CD4-positive, alpha-beta T cell treated with Interferon gamma for 1 hour (primary cell): Measurements from ENCODE around the gene GATA5.
"Not testable (repeated sequence)": the region's sequence is repeated elsewhere in the genome, so short reads cannot be mapped to it uniquely, and the experiment has no call there.

Experiments
- DNase-seq: peaks from one replicate; pipeline ENCODE4 v3.0.0-alpha.2; 2020

Gene GATA5

DNA sequence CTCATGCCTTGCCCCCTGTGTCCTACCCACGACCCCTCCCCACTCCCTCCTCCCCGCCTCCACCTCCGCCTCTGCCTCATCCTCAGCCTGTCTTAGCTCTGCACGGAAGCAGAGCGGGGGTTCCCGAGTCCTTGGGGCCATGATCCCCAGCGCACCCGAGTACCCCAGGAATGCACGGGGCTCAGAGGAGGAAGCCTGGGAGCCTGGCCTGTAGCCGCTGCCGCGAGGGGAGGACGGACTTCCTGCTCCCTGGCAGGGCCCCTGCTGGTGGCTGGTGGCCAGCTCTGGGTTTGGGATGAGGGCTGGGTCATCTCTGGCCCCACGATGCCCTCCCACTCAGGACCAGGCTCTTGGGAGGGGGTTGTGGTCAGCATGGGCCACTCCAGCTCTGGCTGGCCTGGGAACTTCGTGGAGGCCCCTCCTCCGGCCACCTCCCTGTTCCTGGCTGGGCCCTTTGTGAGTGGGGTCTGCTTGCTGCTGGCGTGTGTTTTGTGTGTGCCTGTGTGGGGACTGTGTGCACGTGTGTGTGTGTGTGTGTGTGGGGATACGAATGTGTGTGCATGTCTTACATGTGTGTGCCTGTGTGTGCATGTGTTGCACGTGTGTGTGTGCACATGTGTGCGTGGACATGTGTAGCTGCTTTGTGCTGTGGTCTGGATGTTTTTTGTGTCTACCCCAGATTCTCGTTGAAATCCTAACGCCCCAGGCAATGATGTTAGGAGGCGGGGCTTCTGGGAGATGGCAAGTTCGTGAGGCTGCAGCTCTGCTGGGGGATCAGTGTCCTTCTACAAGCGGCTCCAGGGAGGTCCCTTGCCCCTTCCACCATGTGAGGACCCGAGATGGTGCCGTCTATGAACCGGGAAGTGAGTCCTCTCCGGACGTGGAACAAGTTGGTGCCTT, 47.1 kb downstream of the GATA5 start:
- no peak for DNase-seq

GRCh38 chr20:62428002-62428372, 47.8 kb downstream of the GATA5 start:
- no peak for DNase-seq

DNA sequence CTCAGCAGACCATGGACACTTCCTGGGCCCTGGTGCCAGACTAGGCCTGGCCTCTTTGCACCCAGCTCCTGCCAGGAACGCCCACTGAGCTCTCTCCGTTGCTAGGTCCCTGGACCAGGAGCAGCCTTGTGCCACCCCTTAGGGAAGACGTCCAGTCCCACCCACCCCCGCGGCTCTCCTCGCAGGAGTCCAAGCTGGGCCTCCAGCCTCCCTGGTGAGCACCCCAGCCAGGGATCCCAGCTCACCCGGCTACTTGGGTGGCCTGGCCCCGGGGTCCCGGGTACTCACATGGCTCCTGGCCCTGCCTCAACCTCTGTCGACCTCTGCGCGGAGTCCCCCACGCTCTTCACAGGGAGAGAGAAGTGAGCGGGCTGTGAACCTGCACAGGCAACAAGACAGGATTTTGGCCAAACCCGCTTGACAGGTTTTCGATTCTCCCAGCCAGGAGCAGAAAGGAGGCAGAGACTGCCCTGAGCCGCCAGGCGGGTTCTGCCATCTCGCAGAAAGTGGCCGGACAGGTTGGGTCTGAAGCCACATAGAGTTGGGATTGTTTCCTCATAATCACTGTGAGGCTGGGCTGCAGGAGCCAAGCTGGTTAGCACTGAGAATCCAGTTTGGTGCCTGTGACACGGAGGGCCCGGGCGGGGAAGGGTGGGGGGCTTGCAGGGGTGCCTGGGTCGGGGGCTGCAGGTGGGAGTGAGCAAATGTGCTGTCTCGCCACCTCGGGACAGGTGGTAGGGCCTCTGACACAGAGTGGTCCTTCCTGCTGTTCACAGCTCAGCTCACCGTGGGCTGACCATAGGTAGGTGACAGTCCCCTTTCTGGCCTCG, 48.4 kb downstream of the GATA5 start, which contains the start of gene RBBP8NL:
RBBP8NL (minus strand) TSS at position 368 of the 830 bp plus-strand sequence. CDS start 7,892 bp downstream, outside the sequence.
- no peak for DNase-seq

GRCh38 chr20:62426699-62427131, 49.1 kb downstream of the GATA5 start:
- DNase-seq: no peak

DNA sequence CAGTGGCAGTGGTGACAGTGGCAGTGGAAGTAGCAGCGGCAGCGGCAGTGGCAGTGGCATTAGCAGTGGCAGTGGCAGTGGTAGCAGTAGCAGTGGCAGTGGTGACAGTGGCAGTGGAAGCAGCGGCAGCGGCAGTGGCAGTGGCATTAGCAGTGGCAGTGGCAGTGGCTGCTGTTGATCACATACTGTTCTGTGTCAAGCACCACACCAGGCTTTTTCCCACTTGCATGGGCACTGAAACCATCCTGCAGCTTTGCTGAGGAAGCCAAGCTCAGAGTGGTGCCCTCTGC, 49.8 kb downstream of the GATA5 start:
- not testable (repeated sequence) for DNase-seq

- no peak for DNase-seq
These were observed 50.3 kb downstream of the GATA5 start for GRCh38 chr20:62425281-62426058.

GRCh38 chr20:62424249-62425107, 51.3 kb downstream of the GATA5 start:
- no peak for DNase-seq

DNA sequence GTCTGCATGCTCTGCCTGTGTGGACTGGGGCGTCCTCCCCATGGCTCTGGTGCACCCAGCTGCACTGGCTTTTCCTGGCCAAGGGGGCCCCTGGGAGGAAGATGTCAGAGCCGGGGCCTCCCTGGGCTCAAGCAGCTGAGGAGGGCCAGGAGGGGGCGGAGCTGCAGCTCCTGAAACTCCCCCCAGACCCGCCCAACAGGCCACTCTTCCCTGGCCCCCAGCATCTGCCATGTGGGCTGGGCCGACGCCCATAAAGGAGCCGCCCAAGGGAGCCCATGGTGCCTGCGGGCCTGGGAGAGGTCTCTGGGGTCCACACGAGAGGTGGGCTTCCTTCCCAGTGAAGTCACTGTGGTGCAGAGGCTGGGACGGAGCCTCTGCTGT, 52.5 kb downstream of the GATA5 start:
- DNase-seq: no peak

GRCh38 chr20:62422636-62423325, 53.0 kb downstream of the GATA5 start:
- no peak for DNase-seq

GRCh38 chr20:62421716-62421990, 54.1 kb downstream of the GATA5 start:
- DNase-seq: no peak

DNA sequence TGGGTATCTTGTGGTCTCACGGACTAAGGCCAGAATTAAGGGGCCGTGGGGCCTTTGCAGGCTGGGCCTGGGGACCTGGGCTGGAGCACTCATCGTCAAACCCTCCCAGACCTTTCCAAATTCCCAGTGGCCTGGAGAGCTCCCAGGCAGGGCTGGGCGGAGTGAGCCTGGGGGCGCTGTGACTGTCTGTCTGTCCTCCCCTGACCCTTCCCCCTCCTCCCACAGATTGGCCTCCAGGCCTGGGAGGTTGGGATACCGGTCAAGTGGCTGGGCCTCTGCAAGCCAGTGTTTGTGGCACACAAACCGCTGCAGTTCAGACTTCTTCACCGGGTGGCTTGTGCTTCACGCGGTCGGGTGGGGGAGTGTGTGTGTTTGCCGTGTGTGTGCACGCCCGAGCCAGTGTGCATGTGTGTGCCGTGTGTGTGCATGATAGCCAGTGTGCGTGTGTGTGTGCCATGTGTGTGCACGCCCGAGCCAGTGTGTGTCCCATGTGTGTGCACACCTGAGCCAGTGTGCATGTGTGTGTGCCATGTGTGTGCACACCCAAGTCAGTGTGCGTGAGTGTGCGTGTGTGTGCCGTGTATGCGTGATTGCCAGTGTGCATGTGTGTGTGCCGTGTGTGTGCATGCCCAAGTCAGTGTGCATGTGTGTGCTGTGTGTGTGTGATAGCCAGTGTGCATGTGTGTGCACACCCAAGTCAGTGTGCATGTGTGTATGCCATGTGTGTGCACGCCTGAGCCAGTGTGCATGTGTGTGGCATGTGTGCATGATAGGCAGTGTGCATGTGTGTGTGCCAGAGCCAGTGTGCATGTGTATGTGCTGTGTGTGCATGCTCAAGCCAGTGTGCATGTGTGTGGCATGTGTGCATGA, 54.7 kb downstream of the GATA5 start:
- no peak for DNase-seq

DNA sequence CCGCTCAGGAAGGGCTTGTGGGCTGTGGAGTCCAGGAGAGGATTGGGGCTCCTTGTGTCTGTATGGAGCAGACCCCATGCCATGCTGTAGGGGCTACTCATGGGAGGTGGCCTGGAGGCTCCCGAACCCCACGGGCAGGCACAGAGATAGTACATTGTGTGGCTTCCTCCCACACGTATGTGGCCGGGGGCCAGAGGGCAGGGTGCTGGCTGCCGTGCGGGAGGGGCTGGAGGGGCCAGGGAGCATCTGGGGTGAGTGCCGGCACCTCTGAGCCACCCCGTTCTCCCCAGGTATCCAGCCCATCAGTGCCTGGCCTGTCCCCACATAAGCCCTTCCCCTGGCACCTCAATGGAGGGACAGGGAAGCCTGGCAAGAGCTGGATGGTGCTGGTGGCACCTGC, 56.0 kb downstream of the GATA5 start:
- DNase-seq: no peak

- no peak for DNase-seq
These were observed 56.9 kb downstream of the GATA5 start for GRCh38 chr20:62418709-62419487.

DNA sequence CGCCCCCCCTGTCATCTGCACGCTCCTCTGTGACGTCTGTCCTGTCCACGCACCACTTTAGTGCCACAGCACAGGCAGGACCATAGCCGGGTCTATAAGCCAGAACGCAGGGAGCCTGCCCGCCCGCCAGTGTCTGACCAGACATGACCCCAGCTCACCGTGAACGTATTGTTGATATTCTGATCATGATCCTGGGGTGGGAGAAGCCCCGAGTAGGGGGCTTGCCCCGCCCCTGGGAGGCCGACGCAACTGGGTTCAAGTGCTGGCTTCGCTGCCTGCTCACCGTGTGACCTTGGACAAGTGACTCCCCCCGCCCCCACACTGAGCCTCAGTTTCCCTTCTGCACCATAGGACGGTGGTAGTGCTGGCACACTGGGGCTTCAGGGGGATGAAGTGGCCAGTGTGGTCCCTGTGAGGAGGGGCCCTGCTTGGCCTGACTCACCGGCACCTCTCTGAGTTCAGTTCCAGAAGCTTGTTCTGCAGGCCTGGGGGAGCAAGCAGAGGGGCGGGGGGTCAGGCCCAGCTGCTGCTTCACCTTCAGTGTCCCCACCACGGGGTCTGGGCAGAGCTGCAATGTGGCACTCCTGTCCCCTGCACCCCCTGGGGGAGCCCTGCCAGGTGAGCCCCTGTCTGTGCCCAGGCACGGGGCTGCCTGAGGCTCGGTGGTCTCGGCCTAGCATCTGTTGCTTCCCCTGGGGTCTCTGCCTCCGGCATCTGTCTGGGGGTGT, 57.6 kb downstream of the GATA5 start:
- DNase-seq: no peak

GRCh38 chr20:62416651-62417637, 58.9 kb downstream of the GATA5 start:
- DNase-seq: no peak

DNA sequence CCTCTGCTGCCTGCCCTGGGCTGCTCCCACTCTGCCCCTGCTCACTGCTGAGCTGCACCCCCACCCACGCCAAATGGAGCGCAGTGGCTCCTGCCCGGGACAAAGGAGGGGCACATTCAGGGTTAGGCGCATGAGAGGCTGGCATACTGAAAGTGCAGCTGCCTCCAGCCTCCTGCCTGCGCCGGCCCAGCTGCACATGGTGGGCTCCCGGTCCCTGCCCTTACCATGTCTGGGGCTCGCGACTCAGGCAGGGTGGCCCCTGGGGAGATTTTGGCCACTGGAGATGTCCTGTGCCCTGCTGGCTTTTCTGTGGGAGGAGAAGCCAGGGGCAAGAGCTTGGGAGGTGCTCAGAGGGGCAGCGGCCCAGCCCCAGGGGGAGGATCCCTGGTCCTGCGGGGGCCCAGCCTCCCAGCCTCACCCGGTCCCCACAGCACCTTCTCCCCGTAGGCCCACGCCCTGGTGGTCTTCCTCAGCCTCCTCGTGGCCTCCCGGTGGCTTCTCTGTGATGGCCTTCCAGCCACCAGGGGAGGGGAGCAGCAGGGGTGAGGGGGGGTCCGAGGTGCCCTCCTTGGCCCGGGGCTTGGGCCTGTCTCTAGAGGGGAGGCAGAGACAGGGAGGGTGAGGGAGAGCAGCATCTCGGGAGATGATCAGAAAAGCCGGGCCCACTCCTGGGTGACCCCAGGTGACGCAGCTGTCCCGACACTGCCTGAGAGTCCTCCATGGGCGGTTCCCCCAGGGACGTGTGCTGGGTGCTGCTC, 60.3 kb downstream of the GATA5 start:
- no peak for DNase-seq

GRCh38 chr20:62413896-62414481, 61.8 kb downstream of the GATA5 start:
- DNase-seq: no peak
